B cell (primary cell): ENCODE data around the gene FOXL2. TPM values are rescaled to one million over a fixed set of nuclear protein-coding genes. Genes with fewer than 3 reads are reported as not detected.

Source experiments
- ATAC-seq: fragments of 200-7000 bp; cut with Tn5 transposase; one replicate; pipeline ENCODE4 v1.10.0; 2021; ENCODE audit warnings: low read depth, mild to moderate bottlenecking, moderate number of reproducible peaks, moderate library complexity
- CTCF ChIA-PET: fragments of 350-600 bp; sonication (Branson Sonifier 250); formaldehyde crosslinking; loops from one replicate; lab custom pipeline; 2021; ENCODE audit warnings: antibody characterized with exemption, inconsistent platforms; lab: Charles Lee
- POLR2A ChIA-PET: fragments of 350-600 bp; sonication (Branson Sonifier 250); formaldehyde crosslinking; loops from one replicate; lab custom pipeline; 2021; ENCODE audit warnings: antibody characterized with exemption; lab: Charles Lee
- DNase-seq: peaks from one replicate; pipeline ENCODE4 v3.0.0; 2013
- H2AFZ ChIP-seq: 2 replicates; pipeline ENCODE4 v1.6.1; 2012; ENCODE audit warnings: mild to moderate bottlenecking, low read depth, low read length; ENCODE audit not compliant: insufficient read depth, poor library complexity, severe bottlenecking
- H3K27ac ChIP-seq, 2 donors: 1 replicate in 1 of 2; 2 replicates in 1 of 2; pipeline ENCODE4 v1.5.1; 2012 to 2013; ENCODE audit warnings: low read length in 2 of 2, mild to moderate bottlenecking in 2 of 2, moderate library complexity in 1 of 2
- H3K27me3 ChIP-seq, 4 experiments: fragments of 200-600 bp in 1 of 4; sonication (generic) in 1 of 4; replicated peaks in 1 of 4; 1 replicate in 2 of 4; 2 replicates in 2 of 4; pipeline versions ENCODE4 v1.6.1 to v1.7.0; 2013 to 2016; ENCODE audit warnings: low read length in 3 of 4, mild to moderate bottlenecking in 2 of 4, mixed read lengths in 1 of 4, moderate library complexity in 1 of 4; ENCODE audit not compliant: insufficient read depth in 4 of 4, control insufficient read depth in 3 of 4; ENCODE audit errors: control extremely low read depth in 1 of 4
- H3K36me3 ChIP-seq, 2 experiments: replicated peaks in 1 of 2; 1 replicate in 1 of 2; 2 replicates in 1 of 2; pipeline versions ENCODE4 v1.6.1 to v1.7.1; 2013; ENCODE audit warnings: low read length in 1 of 2; ENCODE audit not compliant: insufficient read depth in 2 of 2, control insufficient read depth in 1 of 2; ENCODE audit errors: control extremely low read depth in 1 of 2, extremely low read depth in 1 of 2
- H3K4me1 ChIP-seq, 2 donors: fragments of 200-600 bp in 1 of 2; sonication (generic) in 1 of 2; 1 replicate in 1 of 2; 2 replicates in 1 of 2; pipeline versions ENCODE4 v1.5.1 to v1.6.1; 2013 to 2017; ENCODE audit warnings: low read length in 2 of 2; ENCODE audit not compliant: control insufficient read depth in 2 of 2, insufficient read depth in 2 of 2
- H3K4me2 ChIP-seq: replicated peaks from 2 replicates; pipeline ENCODE3; 2012; ENCODE audit warnings: mild to moderate bottlenecking, low read depth, low read length; ENCODE audit not compliant: poor library complexity, severe bottlenecking
- H3K4me3 ChIP-seq, 5 experiments: fragments of 200-600 bp in 1 of 5; sonication (generic) in 1 of 5; 1 replicate in 3 of 5; 2 replicates in 2 of 5; pipeline versions ENCODE4 v1.5.1 to v1.7.0; 2011 to 2016; ENCODE audit warnings: low read length in 4 of 5, mild to moderate bottlenecking in 4 of 5, low read depth in 2 of 5, control low read depth in 1 of 5, moderate library complexity in 1 of 5; ENCODE audit not compliant: insufficient read depth in 1 of 5; ENCODE audit errors: control extremely low read depth in 1 of 5, extremely low read depth in 1 of 5
- H3K79me2 ChIP-seq: fragments of 200-600 bp; sonication (generic); one replicate; pipeline ENCODE4 v1.6.0; 2016; ENCODE audit warnings: low read length; ENCODE audit not compliant: control insufficient read depth, insufficient read depth
- H3K9ac ChIP-seq: fragments of 200-600 bp; sonication (generic); 2 replicates; pipeline ENCODE4 v1.6.1; 2017; ENCODE audit warnings: mild to moderate bottlenecking, low read length, moderate library complexity
- H3K9me3 ChIP-seq, 3 donors: one replicate each; pipeline versions ENCODE4 v1.6.1 to v1.7.1; 2013; ENCODE audit warnings: low read length in 2 of 3; ENCODE audit not compliant: control insufficient read depth in 2 of 3, insufficient read depth in 1 of 3; ENCODE audit errors: control extremely low read depth in 1 of 3
- H4K20me1 ChIP-seq: 2 replicates; pipeline ENCODE4 v1.6.0; 2012; ENCODE audit warnings: mild to moderate bottlenecking, low read length; ENCODE audit not compliant: insufficient read depth, control insufficient read depth, poor library complexity, severe bottlenecking
- H3K27ac Mint-ChIP-seq: one replicate; pipeline ENCODE4 v1.8.0; 2021; ENCODE audit warnings: mixed read lengths
- H3K27me3 Mint-ChIP-seq: one replicate; pipeline ENCODE4 v1.8.0; 2021; ENCODE audit warnings: mixed read lengths
- H3K4me1 Mint-ChIP-seq: one replicate; pipeline ENCODE4 v1.8.0; 2021; ENCODE audit warnings: mixed read lengths
- H3K4me3 Mint-ChIP-seq: one replicate; pipeline ENCODE4 v1.8.0; 2021; ENCODE audit warnings: mixed read lengths
- H3K9me3 Mint-ChIP-seq: one replicate; pipeline ENCODE4 v1.8.0; 2022; ENCODE audit warnings: mixed read lengths; ENCODE audit not compliant: insufficient read depth
- EZH2 ChIP-seq: IDR thresholded peaks from 2 replicates; pipeline ENCODE4 v1.6.1; 2012; ENCODE audit warnings: borderline replicate concordance, low read depth, mild to moderate bottlenecking, moderate library complexity, low read length; ENCODE audit not compliant: insufficient read depth, poor library complexity, severe bottlenecking
- WGBS: methylation state at CpG from one replicate; pipeline ENCODE4 v1.1.5; 2013; ENCODE audit warnings: missing lambda C conversion rate; ENCODE audit not compliant: insufficient coverage; 5-methylcytosine and 5-hydroxymethylcytosine counted together
- intact Hi-C: fragments of 100-400 bp; cut with micrococcal nuclease; formaldehyde crosslinking; loops from one replicate; pipeline ENCODE4 v1.10.0; 2022
- polyA plus RNA-seq: library from polyadenylated mRNA; depleted of rRNA; stranded (reverse); fragments of >200 nt; gene quantifications from 2 replicates; pipeline ENCODE4 v1.2.3, GENCODE V29; 2012
- total RNA-seq, 2 donors: library from RNA; stranded (reverse); fragments of 120-200 nt in 1 of 2; gene quantifications; 1 replicate in 1 of 2; 2 replicates in 1 of 2; pipeline versions ENCODE4 v1.2.3 to v1.2.4, GENCODE V29; 2013 to 2022
- TF ChIP-seq, protein P1 (sequence below): fragments of 200-600 bp; IDR thresholded peaks from one replicate; pipeline ENCODE4 v1.8.0; 2022; ENCODE audit warnings: antibody characterized with exemption, mild to moderate bottlenecking

FOXL2 gene
- total and polyA plus RNA-seq, 2 donors (not counting 1 experiment from before 2014, with no cell fraction given): not detected

DNA sequence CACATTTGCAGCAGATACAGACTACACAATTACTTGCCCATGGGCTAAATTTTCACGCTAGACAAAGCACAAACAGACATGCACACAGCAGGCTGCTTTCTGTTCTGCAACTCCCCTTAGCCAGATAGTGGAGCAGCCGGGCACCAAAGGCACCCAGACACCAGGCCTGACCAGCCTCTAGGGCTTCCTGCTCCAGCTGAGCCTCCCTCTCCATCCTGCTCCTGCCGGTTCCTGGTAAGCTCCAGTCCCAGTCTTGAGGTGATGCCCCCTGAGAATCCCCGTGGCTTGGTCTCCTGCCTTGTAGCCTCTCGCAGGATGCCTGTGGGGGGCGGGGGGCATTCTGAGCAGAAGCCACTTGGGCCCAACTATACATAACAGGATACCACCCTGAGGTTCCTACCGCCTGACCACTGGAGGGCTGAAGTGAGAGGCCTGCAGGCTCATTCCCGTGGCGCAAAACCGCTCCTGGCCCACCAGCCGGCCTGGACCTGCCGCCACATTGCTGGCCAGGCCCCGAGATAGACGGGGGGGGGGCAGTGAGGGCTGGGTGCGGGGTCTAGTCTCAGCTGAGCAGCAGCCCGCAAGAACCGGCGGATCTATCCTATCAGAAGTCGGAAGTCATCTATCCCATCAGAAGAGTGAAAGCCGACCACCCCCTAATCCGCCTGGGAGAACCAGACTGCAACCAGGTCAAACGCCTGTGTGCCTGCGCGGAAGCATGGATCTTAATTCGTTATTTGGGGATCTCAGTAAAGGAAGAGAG, 3.9 kb downstream of the FOXL2 start:
- Mint-ChIP-seq H3K4me1 (peaks cover 43% of the 10 kb centered on the region), H3K9me3 (no peaks in the 10 kb centered on the region), H3K4me3 (no peak overlapping the region), H3K27me3 (peaks cover 67% of the 10 kb centered on the region), H3K27ac (no peak overlapping the region)
- no peak overlapping the region for H3K9ac ChIP-seq
- peaks cover 2 to 94% (median 73%) of the 10 kb centered on the region in 4 experiments for H3K27me3 ChIP-seq
- no peak for ATAC-seq
- DNase-seq: no peak
- H3K4me1 ChIP-seq: peaks cover 52 to 70% of the 10 kb centered on the region in 2 donors
- CTCF ChIA-PET: no interaction called here
- H3K9me3 ChIP-seq: peaks cover 0 to 55% (median 0%) of the 10 kb centered on the region in 3 donors
- H3K4me3 ChIP-seq: no peak overlapping the region
- H3K36me3 ChIP-seq: no peaks in the 10 kb centered on the region
- 21% methylated on average over 15 of the region's 25 CpGs for WGBS
- intact Hi-C loops: no loop called here
- POLR2A ChIA-PET: interaction anchor here (0.7 kb wide), 1 partner anchor 756 kb away, joined by 3 read pairs; the partner anchor contains the start of gene ARMC8
- TF ChIP-seq, protein P1, sequence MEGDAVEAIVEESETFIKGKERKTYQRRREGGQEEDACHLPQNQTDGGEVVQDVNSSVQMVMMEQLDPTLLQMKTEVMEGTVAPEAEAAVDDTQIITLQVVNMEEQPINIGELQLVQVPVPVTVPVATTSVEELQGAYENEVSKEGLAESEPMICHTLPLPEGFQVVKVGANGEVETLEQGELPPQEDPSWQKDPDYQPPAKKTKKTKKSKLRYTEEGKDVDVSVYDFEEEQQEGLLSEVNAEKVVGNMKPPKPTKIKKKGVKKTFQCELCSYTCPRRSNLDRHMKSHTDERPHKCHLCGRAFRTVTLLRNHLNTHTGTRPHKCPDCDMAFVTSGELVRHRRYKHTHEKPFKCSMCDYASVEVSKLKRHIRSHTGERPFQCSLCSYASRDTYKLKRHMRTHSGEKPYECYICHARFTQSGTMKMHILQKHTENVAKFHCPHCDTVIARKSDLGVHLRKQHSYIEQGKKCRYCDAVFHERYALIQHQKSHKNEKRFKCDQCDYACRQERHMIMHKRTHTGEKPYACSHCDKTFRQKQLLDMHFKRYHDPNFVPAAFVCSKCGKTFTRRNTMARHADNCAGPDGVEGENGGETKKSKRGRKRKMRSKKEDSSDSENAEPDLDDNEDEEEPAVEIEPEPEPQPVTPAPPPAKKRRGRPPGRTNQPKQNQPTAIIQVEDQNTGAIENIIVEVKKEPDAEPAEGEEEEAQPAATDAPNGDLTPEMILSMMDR: no peak
- TF ChIP-seq EZH2: no peak
- H3K4me2 ChIP-seq: no peak overlapping the region
- H3K27ac ChIP-seq: no peak overlapping the region
- no peaks in the 10 kb centered on the region for H4K20me1 ChIP-seq
- H3K79me2 ChIP-seq: no peaks in the 10 kb centered on the region
- H2AFZ ChIP-seq: no peak overlapping the region

DNA sequence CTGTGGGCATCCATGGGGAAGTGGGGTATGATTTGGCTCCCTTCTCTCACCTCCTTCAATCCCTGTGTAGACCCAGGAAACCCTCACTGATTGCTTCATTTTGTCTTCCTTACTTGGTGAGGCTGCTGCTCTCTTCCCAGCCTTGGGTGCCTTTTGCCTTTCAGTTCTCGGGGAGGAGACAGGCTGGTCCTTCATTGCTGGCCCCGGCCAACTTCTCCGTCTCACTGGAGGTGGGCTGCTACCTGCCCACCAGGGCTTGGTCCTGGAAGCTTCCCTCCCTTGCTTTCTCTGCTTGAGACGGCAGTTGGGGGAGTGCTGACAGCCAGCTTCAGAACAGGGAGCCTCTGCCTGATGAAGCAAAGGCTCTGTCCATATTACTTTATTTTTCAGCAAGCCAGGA, 4.7 kb downstream of the FOXL2 start:
- no peak overlapping the region for H3K9ac ChIP-seq
- no peak overlapping the region for H2AFZ ChIP-seq
- H3K4me3 ChIP-seq: no peak overlapping the region
- no peak for TF ChIP-seq EZH2
- TF ChIP-seq, protein P1: no peak
- intact Hi-C loops: no loop called here
- H4K20me1 ChIP-seq: no peaks in the 10 kb centered on the region
- H3K9me3 ChIP-seq: peaks cover 0 to 62% (median 0%) of the 10 kb centered on the region in 3 donors
- no peak overlapping the region for H3K4me2 ChIP-seq
- H3K4me1 Mint-ChIP-seq: peaks cover 43% of the 10 kb centered on the region
- ChIA-PET CTCF (interaction anchor here (2.4 kb wide), 1 partner anchor 27 kb away, joined by 9 read pairs; no protein-coding TSS in a partner anchor), POLR2A (interaction anchor here (0.7 kb wide), 1 partner anchor 755 kb away, joined by 3 read pairs; the partner anchor contains the start of gene ARMC8)
- H3K4me3 Mint-ChIP-seq: no peak overlapping the region
- no peak for ATAC-seq
- no peaks in the 10 kb centered on the region for H3K9me3 Mint-ChIP-seq
- no peaks in the 10 kb centered on the region for H3K79me2 ChIP-seq
- 71% methylated on average over 3 of the region's 4 CpGs for WGBS
- peaks cover 59 to 74% of the 10 kb centered on the region in 2 donors for H3K4me1 ChIP-seq
- no peak overlapping the region for H3K27ac ChIP-seq
- no peak overlapping the region for H3K27ac Mint-ChIP-seq
- H3K27me3 Mint-ChIP-seq: peaks cover 63% of the 10 kb centered on the region
- no peak for DNase-seq
- peaks cover 2 to 94% (median 77%) of the 10 kb centered on the region in 4 experiments for H3K27me3 ChIP-seq
- no peaks in the 10 kb centered on the region for H3K36me3 ChIP-seq
